Measurements from ENCODE around the gene SIRT5.

The SIRT5 gene

DNA sequence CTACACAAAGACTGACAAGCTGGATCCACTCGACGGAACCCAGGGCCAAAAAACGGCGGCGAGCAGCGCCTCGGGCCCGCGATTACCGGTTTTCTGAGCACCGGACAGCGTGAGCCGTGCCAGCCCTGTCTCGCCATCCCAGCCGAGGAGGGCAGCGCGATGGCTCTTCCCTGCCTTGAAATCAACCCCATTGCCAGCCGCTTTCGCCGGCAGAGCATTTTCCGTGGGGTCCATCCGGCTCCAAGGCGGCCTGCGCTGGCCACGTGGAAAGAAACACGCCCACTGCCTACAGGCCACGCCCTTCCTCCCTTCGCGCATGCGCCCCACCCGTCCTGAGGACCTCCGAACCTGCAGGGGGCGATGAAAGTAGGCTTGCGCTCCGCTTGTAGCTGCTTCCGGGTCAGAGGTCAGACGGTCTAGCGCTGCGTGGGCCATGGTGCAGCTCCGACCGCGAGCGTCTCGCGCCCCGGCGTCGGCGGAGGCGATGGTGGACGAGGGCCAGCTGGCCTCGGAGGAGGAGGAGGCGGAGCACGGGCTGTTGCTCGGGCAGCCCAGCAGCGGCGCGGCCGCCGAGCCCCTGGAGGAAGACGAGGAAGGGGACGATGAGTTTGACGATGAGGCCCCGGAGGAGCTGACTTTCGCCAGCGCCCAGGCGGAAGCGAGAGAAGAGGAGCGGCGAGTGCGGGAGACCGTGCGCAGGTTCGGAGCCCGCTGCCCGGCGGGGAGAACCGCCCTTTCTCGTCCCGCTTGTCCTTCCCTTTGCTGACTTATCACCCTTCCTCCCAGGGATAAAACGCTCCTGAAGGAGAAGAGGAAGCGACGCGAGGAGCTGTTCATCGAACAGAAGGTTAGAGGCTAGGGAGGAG is 40.8 kb downstream of the SIRT5 start, which contains the start of gene NOL7:
Gene NOL7 (plus strand): TSS at position 410 of the 866 bp plus-strand sequence. CDS start 24 bp downstream, at position 434.
- peaks cover 26% of the 10 kb centered on the region for H3K4me1 ChIP-seq (ENCODE audit: control insufficient read depth, insufficient read depth, low read length)
- DNase-seq (ENCODE audit: low read depth): peak; percentile 100
- H3K9me3 ChIP-seq (ENCODE audit: control insufficient read depth, low read length): no peaks in the 10 kb centered on the region
- peak within 1 kb of the TSS; percentile 92 for H3K9ac ChIP-seq (ENCODE audit: low read length)
- peaks cover 29% of the 10 kb centered on the region for H3K36me3 ChIP-seq (ENCODE audit: control insufficient read depth, insufficient read depth, low read length, severe bottlenecking)
- H3K4me3 ChIP-seq (ENCODE audit: low read length): peak within 1 kb of the TSS; percentile 93
- no peaks in the 10 kb centered on the region for H3K27me3 ChIP-seq (replicated peaks; ENCODE audit: control insufficient read depth, insufficient read depth, low read length)

DNA sequence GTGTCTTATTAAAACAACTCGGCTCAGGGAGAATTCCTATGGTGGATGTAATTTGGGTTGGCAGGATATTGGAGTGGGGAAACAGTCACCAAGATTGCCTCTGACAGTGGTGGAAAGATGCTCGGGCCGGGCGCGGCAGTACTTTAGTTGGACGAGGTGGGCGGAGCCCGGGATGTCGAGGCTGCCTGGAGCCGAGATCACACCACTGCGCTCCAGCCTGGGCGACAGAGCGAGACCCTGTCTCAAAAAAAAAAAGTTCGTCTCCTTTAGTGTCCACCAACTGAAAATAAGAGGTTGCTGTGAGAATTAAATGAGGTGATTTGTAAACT is 41.4 kb downstream of the SIRT5 start:
- Histone ChIP-seq H3K9me3 (ENCODE audit: control insufficient read depth, low read length) (no peaks in the 10 kb centered on the region), H3K4me3 (ENCODE audit: low read length) (peak overlapping the region; percentile 93), H3K9ac (ENCODE audit: low read length) (peak overlapping the region; percentile 92), H3K27me3 (replicated peaks; ENCODE audit: control insufficient read depth, insufficient read depth, low read length) (no peaks in the 10 kb centered on the region), H3K36me3 (ENCODE audit: control insufficient read depth, insufficient read depth, low read length, severe bottlenecking) (peaks cover 35% of the 10 kb centered on the region), H3K4me1 (ENCODE audit: control insufficient read depth, insufficient read depth, low read length) (peaks cover 26% of the 10 kb centered on the region)
- DNase-seq (ENCODE audit: low read depth): peak; percentile 82

- peaks cover 26% of the 10 kb centered on the region for H3K4me1 ChIP-seq (ENCODE audit: control insufficient read depth, insufficient read depth, low read length)
- H3K9ac ChIP-seq (ENCODE audit: low read length): peak overlapping the region; percentile 92
- no peak for DNase-seq (ENCODE audit: low read depth)
- no peaks in the 10 kb centered on the region for H3K27me3 ChIP-seq (replicated peaks; ENCODE audit: control insufficient read depth, insufficient read depth, low read length)
- peaks cover 48% of the 10 kb centered on the region for H3K36me3 ChIP-seq (ENCODE audit: control insufficient read depth, insufficient read depth, low read length, severe bottlenecking)
- H3K4me3 ChIP-seq (ENCODE audit: low read length): peak overlapping the region; percentile 93
- no peaks in the 10 kb centered on the region for H3K9me3 ChIP-seq (ENCODE audit: control insufficient read depth, low read length)
Measured at GRCh38 chr6:13617066-13617465, 42.7 kb downstream of the SIRT5 start.

- H3K4me3 ChIP-seq (ENCODE audit: low read length): no peak overlapping the region
- H3K27me3 ChIP-seq (replicated peaks; ENCODE audit: control insufficient read depth, insufficient read depth, low read length): no peaks in the 10 kb centered on the region
- H3K9ac ChIP-seq (ENCODE audit: low read length): no peak overlapping the region
- peaks cover 95% of the 10 kb centered on the region for H3K36me3 ChIP-seq (ENCODE audit: control insufficient read depth, insufficient read depth, low read length, severe bottlenecking)
- no peaks in the 10 kb centered on the region for H3K4me1 ChIP-seq (ENCODE audit: control insufficient read depth, insufficient read depth, low read length)
- H3K9me3 ChIP-seq (ENCODE audit: control insufficient read depth, low read length): no peaks in the 10 kb centered on the region
- peak; percentile 33 for DNase-seq (ENCODE audit: low read depth)
Measured at GRCh38 chr6:13624871-13625288, 50.5 kb downstream of the SIRT5 start.

DNA sequence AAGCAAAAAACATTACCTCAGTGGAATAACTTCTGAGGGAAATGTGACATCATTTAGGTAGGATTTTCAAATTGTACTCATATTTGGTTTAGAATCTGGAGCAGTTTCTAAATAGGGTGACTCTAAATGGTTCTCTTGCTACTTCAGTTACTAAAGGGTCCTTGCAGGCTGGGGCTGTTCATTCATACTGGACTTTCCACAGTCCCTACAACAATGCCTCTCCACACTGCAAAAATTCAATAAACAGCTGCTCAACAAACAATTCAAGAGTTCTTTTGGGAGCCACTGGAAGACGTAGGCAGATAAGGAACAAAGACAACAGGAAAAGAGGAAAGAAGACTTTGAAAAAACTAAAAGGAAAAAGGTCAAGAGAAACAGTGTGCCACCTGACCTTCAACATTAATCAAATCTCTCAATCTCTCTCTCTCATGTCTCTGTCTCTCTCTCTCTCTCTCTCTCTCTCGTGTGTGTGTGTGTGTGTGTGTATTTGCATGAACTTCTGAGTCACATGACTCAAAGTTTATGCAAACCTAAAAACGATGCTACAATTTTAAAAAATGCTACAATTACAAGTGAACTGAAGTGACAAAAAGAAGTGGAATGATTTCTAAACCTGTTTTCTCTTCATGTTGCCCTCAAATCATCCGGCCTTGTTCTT is 55.2 kb downstream of the SIRT5 start:
- DNase-seq (ENCODE audit: low read depth): no peak
- no peak overlapping the region for H3K4me3 ChIP-seq (ENCODE audit: low read length)
- H3K4me1 ChIP-seq (ENCODE audit: control insufficient read depth, insufficient read depth, low read length): peaks cover 9% of the 10 kb centered on the region
- H3K9ac ChIP-seq (ENCODE audit: low read length): no peak overlapping the region
- no peaks in the 10 kb centered on the region for H3K9me3 ChIP-seq (ENCODE audit: control insufficient read depth, low read length)
- peaks cover 88% of the 10 kb centered on the region for H3K36me3 ChIP-seq (ENCODE audit: control insufficient read depth, insufficient read depth, low read length, severe bottlenecking)
- no peaks in the 10 kb centered on the region for H3K27me3 ChIP-seq (replicated peaks; ENCODE audit: control insufficient read depth, insufficient read depth, low read length)

GRCh38 chr6:13630499-13630898 is 56.1 kb downstream of the SIRT5 start:
- Histone ChIP-seq H3K36me3 (ENCODE audit: control insufficient read depth, insufficient read depth, low read length, severe bottlenecking) (peaks cover 79% of the 10 kb centered on the region), H3K4me3 (ENCODE audit: low read length) (no peak overlapping the region), H3K9me3 (ENCODE audit: control insufficient read depth, low read length) (no peaks in the 10 kb centered on the region), H3K4me1 (ENCODE audit: control insufficient read depth, insufficient read depth, low read length) (peaks cover 9% of the 10 kb centered on the region), H3K27me3 (replicated peaks; ENCODE audit: control insufficient read depth, insufficient read depth, low read length) (no peaks in the 10 kb centered on the region), H3K9ac (ENCODE audit: low read length) (no peak overlapping the region)
- DNase-seq (ENCODE audit: low read depth): no peak

- H3K27me3 ChIP-seq (replicated peaks; ENCODE audit: control insufficient read depth, insufficient read depth, low read length): no peaks in the 10 kb centered on the region
- H3K9ac ChIP-seq (ENCODE audit: low read length): no peak overlapping the region
- H3K36me3 ChIP-seq (ENCODE audit: control insufficient read depth, insufficient read depth, low read length, severe bottlenecking): peaks cover 76% of the 10 kb centered on the region
- no peak for DNase-seq (ENCODE audit: low read depth)
- H3K4me3 ChIP-seq (ENCODE audit: low read length): no peak overlapping the region
- H3K4me1 ChIP-seq (ENCODE audit: control insufficient read depth, insufficient read depth, low read length): peaks cover 9% of the 10 kb centered on the region
- no peaks in the 10 kb centered on the region for H3K9me3 ChIP-seq (ENCODE audit: control insufficient read depth, low read length)
Measured at GRCh38 chr6:13633343-13633742, 58.9 kb downstream of the SIRT5 start.

DNA sequence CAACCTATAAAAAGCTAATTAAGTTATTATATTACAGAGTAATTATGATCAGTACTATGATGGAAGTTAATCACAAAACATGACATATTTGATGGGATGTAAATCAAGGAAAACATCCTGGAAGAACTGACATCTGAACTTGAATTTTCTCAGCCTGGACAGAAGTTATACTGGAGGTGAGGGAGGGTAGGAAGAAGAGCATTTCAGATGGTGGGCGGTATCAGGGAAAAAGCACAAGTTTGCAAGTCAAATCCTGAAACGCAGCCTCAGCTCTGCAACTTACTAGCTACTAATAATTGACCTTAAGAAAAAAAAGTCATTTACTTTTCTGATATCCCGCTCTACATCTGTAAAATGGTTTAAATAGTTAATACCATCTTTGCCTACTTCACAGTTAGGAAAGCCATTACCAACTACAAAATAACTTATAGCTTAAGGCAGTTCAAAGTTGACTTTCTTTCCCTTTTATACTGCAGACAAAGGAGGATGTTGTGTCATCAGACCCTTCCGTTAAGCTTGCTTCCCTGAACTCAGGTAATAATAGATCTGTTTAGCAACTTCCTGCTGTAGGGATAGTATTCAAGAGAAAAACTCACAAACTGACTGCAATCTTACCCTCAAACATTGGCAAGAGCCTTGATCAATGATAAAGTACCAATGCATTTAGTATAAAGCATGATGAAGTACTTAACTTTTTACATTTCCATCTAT is 61.7 kb downstream of the SIRT5 start:
- no peaks in the 10 kb centered on the region for H3K9me3 ChIP-seq (ENCODE audit: control insufficient read depth, low read length)
- no peaks in the 10 kb centered on the region for H3K27me3 ChIP-seq (replicated peaks; ENCODE audit: control insufficient read depth, insufficient read depth, low read length)
- no peak overlapping the region for H3K4me3 ChIP-seq (ENCODE audit: low read length)
- H3K9ac ChIP-seq (ENCODE audit: low read length): no peak overlapping the region
- no peak for DNase-seq (ENCODE audit: low read depth)
- H3K4me1 ChIP-seq (ENCODE audit: control insufficient read depth, insufficient read depth, low read length): peaks cover 13% of the 10 kb centered on the region
- peaks cover 74% of the 10 kb centered on the region for H3K36me3 ChIP-seq (ENCODE audit: control insufficient read depth, insufficient read depth, low read length, severe bottlenecking)

GRCh38 chr6:13638014-13638413 is 63.6 kb downstream of the SIRT5 start:
- DNase-seq (ENCODE audit: low read depth): no peak
- no peak overlapping the region for H3K4me3 ChIP-seq (ENCODE audit: low read length)
- H3K9me3 ChIP-seq (ENCODE audit: control insufficient read depth, low read length): no peaks in the 10 kb centered on the region
- peaks cover 57% of the 10 kb centered on the region for H3K36me3 ChIP-seq (ENCODE audit: control insufficient read depth, insufficient read depth, low read length, severe bottlenecking)
- no peak overlapping the region for H3K9ac ChIP-seq (ENCODE audit: low read length)
- H3K27me3 ChIP-seq (replicated peaks; ENCODE audit: control insufficient read depth, insufficient read depth, low read length): no peaks in the 10 kb centered on the region
- H3K4me1 ChIP-seq (ENCODE audit: control insufficient read depth, insufficient read depth, low read length): peaks cover 11% of the 10 kb centered on the region

DNA sequence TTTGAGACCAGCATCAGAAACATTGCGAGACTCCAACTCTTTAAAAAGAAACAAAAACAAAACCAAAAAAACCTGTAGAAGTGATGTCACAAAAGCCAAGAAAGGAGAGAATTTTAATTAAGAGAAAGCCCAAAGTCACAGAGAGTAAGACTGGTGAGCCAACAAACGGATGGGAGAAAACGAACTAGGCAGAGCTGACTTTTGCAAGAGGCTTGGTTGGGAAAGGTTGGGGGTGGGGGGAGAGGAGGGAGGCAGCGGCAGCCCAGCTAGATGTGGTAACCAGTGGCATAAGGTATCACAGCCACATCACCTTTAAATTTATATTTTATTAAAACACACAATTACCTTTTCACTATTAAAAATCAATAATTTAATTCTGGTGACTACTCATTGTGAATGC is 64.2 kb downstream of the SIRT5 start:
- no peaks in the 10 kb centered on the region for H3K27me3 ChIP-seq (replicated peaks; ENCODE audit: control insufficient read depth, insufficient read depth, low read length)
- H3K4me1 ChIP-seq (ENCODE audit: control insufficient read depth, insufficient read depth, low read length): peaks cover 11% of the 10 kb centered on the region

DNA sequence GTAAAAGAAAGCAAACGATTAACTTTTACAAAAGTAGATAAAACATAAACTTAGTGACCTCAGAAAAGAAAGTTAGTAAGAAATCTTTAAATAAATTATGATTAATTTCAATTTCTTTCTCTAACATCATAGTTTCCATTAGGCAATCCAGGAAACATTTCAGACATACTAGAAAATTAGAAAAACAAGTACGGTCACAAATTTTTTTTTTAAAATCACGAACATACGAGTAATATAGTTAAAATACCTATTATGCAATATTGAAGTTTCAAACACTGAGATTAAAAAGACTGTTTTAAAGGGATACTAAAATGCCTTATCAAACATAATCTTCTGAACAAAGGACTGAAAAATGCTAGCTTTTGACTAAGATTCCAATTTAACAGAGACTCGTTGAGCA is 66.9 kb downstream of the SIRT5 start:
- Histone ChIP-seq H3K9me3 (ENCODE audit: control insufficient read depth, low read length) (no peaks in the 10 kb centered on the region), H3K9ac (ENCODE audit: low read length) (peak overlapping the region; percentile 41), H3K36me3 (ENCODE audit: control insufficient read depth, insufficient read depth, low read length, severe bottlenecking) (peaks cover 66% of the 10 kb centered on the region), H3K27me3 (replicated peaks; ENCODE audit: control insufficient read depth, insufficient read depth, low read length) (no peaks in the 10 kb centered on the region), H3K4me1 (ENCODE audit: control insufficient read depth, insufficient read depth, low read length) (peaks cover 11% of the 10 kb centered on the region), H3K4me3 (ENCODE audit: low read length) (peak overlapping the region; percentile 11)
- DNase-seq (ENCODE audit: low read depth): peak; percentile 72

More for the DNA sequence above, 64.2 kb downstream of the SIRT5 start:
- Histone ChIP-seq H3K9me3 (ENCODE audit: control insufficient read depth, low read length) (no peaks in the 10 kb centered on the region), H3K36me3 (ENCODE audit: control insufficient read depth, insufficient read depth, low read length, severe bottlenecking) (peaks cover 57% of the 10 kb centered on the region), H3K9ac (ENCODE audit: low read length) (no peak overlapping the region), H3K4me3 (ENCODE audit: low read length) (no peak overlapping the region)
- DNase-seq (ENCODE audit: low read depth): no peak
